Measurements from ENCODE around the gene ADAMTSL4.
A peak's percentile ranks its signal among the peaks of the same experiment; 100 is the strongest.
"Not testable (repeated sequence)": the region's sequence is repeated elsewhere in the genome, so short reads cannot be mapped to it uniquely, and the experiment has no call there.

The ADAMTSL4 gene

DNA sequence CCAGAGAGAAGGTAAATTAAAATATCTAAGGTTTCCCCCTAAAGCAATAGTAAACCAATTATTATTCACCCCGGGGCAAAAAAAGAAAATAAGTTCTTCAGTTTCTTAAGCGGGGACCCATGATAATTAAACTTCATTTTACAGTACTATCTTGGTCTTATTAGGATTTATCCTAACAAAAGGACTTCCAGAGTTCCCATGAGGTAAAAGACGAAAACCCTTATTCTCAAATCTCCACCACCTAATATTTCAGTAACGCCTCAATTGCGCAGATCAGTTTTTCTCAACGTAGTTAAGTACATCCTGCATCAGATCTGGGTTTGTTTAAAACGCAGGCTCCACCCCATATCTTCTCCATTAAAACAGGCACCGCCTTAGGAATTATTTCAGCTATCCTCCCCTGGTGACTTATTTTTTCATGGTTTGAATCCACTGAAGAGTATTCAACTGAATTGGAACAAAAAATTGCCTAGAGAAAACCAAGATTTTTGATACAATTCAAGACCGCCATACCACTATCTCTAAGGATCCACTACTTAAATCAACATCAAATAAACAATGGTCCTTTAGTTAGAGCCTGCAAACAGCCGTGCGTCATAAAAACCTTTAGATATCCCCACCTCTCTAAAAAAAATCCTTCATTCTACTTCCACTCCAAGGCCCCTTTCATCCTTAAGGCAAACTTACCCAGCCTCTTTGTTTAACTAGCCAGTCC lies 28.5 kb downstream of the ADAMTSL4 start:
- Histone ChIP-seq H3K9me3 (ENCODE audit: severe bottlenecking) (no peaks in the 10 kb centered on the region), H3K36me3 (peaks cover 67% of the 10 kb centered on the region), H3K4me3 (ENCODE audit: low read depth, low read length) (peak overlapping the region; percentile 89), H3K27me3 (ENCODE audit: insufficient read depth, low read depth, severe bottlenecking) (no peaks in the 10 kb centered on the region), H3K27ac (peak overlapping the region; percentile 99)
- DNase-seq = no peak
- TF ChIP-seq, protein P1, sequence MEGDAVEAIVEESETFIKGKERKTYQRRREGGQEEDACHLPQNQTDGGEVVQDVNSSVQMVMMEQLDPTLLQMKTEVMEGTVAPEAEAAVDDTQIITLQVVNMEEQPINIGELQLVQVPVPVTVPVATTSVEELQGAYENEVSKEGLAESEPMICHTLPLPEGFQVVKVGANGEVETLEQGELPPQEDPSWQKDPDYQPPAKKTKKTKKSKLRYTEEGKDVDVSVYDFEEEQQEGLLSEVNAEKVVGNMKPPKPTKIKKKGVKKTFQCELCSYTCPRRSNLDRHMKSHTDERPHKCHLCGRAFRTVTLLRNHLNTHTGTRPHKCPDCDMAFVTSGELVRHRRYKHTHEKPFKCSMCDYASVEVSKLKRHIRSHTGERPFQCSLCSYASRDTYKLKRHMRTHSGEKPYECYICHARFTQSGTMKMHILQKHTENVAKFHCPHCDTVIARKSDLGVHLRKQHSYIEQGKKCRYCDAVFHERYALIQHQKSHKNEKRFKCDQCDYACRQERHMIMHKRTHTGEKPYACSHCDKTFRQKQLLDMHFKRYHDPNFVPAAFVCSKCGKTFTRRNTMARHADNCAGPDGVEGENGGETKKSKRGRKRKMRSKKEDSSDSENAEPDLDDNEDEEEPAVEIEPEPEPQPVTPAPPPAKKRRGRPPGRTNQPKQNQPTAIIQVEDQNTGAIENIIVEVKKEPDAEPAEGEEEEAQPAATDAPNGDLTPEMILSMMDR (IDR thresholded peaks at IDR 0.05; ENCODE audit: low read depth, low read length) = no peak

DNA sequence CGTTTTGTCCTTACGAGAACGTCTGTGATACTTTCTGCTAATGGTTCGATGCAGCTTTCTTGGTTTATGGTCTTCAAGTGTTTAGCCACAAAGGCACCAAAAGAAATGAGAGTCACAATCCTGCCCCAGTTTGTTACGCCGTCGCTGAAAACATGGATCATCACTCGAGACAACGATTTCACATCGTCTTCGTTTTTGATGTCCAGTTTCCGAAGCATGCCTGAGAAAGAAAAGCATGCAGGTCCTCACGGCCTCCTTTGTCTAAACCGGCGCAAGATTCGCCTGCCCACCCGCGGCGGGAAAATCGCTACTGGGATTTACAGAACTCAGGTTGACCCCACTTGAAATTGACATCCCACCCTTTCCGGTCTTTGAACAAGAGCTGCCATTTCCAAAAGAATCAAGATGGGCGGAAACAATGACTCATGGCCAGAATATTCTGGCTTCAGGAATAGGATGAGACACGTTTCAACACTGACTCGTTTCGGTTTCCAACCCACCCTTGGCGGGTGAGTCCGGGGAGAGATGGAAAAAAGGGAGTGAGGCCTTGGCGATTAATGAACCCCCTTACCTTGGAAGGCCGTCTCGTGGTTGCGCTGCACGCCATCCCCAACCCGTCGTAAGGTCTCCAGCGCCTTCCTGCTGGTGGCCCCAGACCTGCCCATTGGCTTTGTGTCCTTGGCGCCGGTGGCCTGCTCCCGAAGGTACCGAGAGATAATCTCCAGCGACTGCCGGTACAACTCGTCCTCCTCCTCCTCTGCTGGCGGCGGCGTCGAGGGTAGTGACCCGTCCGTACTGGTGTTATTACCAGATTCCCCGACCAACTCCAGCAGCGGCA lies 29.3 kb downstream of the ADAMTSL4 start:
- H3K9me3 ChIP-seq (ENCODE audit: severe bottlenecking) = no peaks in the 10 kb centered on the region
- H3K27ac ChIP-seq = peak overlapping the region; percentile 99
- DNase-seq = peak; percentile 58
- H3K27me3 ChIP-seq (ENCODE audit: insufficient read depth, low read depth, severe bottlenecking) = no peaks in the 10 kb centered on the region
- peaks cover 59% of the 10 kb centered on the region for H3K36me3 ChIP-seq
- TF ChIP-seq, protein P1 (IDR thresholded peaks at IDR 0.05; ENCODE audit: low read depth, low read length) = no peak
- H3K4me3 ChIP-seq (ENCODE audit: low read depth, low read length) = peak overlapping the region; percentile 89

DNA sequence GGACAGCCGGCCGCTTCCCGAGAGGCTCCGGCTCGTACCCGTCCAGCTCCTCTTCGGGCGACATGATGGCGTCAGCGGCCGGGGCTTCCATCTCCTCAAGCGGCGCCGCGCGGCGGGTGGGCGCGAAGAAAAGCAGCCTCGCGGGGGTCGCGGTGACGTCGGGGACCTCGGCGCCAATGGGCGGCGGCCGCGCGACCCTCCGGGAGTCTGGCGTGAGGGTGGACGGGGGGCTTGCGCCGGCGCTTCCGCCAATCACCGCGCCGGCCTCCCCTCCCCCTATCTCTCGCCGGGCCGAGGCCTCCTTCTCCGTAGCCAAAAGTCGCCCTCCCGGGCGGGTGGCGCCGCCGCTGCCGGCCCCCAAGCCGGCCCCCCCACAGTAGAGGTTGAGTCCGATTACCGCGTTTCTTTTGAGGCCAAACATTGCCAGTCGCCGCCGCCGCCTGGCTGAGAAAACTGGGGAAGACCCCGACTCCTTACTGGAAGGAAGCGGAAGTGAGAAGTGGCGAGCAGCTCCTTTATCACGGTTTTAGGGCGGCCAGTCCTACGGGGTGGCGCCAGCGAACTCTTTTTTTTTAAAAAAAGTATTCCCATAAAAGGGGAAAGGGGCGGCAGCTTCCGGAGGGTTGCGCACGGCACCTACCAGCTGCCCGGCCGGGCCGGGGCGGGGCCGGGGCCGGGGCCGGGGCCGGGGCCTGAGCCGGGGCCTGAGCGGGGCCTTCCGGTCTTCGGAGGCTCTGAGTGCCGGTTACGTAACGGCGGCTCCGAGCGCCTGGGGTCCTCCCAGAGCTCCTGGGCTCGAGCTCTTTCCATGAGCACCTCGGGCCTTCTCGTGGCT lies 30.1 kb downstream of the ADAMTSL4 start, which contains the start of gene MCL1:
MCL1 (minus strand) TSS at position 501 of the 835 bp plus-strand sequence; CDS start at position 421, 80 bp downstream.
- H3K4me3 ChIP-seq (ENCODE audit: low read depth, low read length) = peak within 1 kb of the TSS; percentile 89
- peaks cover 51% of the 10 kb centered on the region for H3K36me3 ChIP-seq
- no peaks in the 10 kb centered on the region for H3K27me3 ChIP-seq (ENCODE audit: insufficient read depth, low read depth, severe bottlenecking)
- peak within 1 kb of the TSS; percentile 99 for H3K27ac ChIP-seq
- TF ChIP-seq, protein P1 (IDR thresholded peaks at IDR 0.05; ENCODE audit: low read depth, low read length) = peak; percentile 4; the same call in 1 of the 2 replicates
- DNase-seq = peak; percentile 98
- no peaks in the 10 kb centered on the region for H3K9me3 ChIP-seq (ENCODE audit: severe bottlenecking)

DNA sequence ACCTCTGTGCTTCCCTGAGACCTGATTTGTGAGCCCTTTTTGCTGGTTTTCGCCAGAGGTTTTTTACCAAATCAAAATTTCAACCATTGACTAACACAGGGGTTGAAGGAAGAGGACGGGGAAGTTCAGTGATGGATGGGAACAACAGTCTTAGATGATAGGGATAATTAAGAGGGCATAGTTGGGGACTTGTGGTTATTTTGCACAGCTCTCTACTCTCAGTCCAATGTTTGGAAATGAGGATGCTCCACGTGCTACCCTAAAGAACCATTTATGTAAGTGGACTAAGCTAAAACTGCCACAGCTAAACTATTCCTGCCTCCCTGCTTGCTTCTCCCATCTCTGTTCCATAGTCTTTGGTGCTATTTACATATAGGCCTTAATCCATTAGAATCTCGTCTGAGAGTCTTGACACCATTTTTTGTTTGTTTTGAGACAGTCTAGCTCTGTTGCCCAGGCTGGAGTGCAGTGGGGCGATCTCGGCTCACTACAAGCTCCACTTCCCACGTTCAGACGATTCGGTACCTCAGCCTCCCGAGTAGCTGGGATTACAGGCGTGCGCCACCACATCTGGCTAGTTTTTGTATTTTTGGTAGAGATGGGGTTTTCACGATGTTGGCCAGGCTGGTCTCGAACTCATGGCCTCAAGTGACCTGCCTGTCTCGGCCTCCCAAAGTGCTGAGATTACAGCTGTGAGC lies 30.9 kb downstream of the ADAMTSL4 start:
- Histone ChIP-seq H3K9me3 (ENCODE audit: severe bottlenecking) (no peaks in the 10 kb centered on the region), H3K27me3 (ENCODE audit: insufficient read depth, low read depth, severe bottlenecking) (no peaks in the 10 kb centered on the region), H3K27ac (peak overlapping the region; percentile 99), H3K4me3 (ENCODE audit: low read depth, low read length) (peak overlapping the region; percentile 89), H3K36me3 (peaks cover 43% of the 10 kb centered on the region)
- no peak for DNase-seq
- TF ChIP-seq, protein P1 (IDR thresholded peaks at IDR 0.05; ENCODE audit: low read depth, low read length) = no peak

DNA sequence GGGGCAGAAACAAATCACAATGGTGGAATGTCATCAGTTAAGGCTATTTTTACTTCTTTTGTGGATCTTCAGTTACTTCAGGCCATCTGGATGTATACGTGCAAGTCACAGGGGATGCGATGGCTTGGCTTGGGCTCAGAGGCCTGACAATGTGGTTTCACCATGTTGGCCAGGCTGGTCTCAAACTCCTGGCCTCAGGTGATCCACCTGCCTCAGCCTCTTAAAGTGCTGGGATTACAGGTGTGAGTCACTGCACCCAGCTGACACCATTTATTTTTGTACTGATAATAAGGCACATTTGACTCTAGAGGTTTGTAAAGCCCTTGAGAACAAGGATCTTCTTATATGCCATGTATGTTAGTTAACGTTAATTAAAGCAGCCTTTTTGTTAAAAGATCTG lies 31.8 kb downstream of the ADAMTSL4 start:
- H3K9me3 ChIP-seq (ENCODE audit: severe bottlenecking); DNase-seq; H3K27me3 ChIP-seq (ENCODE audit: insufficient read depth, low read depth, severe bottlenecking); H3K4me3 ChIP-seq (ENCODE audit: low read depth, low read length); H3K27ac ChIP-seq: not testable (repeated sequence)
- H3K36me3 ChIP-seq = peaks cover 34% of the 10 kb centered on the region

DNA sequence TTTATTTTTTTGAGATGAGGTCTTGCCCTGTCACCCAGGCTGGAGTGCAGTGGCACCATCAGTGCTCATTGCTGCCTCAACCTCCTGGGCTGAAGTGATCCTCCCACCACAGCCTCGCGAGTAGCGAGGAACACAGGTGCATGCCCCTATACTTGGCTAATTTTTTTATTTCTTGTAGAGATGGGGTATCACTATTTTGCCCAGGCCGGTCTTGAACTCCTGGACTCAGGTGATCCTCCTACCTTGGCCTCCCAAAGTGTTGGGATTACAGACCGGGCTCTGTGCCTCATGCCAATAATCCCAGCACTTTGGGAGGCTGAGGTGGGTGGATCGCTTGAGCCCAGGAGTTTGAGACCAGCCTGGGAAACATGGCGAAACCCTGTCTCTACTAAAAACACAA lies 32.2 kb downstream of the ADAMTSL4 start:
- H3K27ac ChIP-seq; H3K9me3 ChIP-seq (ENCODE audit: severe bottlenecking): not testable (repeated sequence)

DNA sequence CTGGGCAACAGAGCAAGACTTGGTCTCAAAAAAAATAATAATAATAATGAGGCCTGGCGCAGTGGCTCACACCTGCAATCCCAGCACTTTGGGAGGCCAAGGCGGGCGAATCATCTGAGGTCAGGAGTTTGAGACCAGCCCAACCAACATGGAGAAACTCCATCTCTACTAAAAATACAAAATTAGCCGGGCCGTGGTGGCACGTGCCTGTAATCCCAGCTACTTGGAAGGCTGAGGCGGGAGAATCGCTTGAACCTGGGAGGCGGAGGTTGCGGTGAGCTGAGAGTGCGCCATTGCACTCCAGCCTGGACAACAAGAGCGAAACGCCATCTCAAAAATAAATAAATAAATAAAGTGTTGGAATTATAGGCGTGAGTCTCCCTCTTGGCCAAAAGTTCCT lies 32.8 kb downstream of the ADAMTSL4 start:
- H3K27me3 ChIP-seq (ENCODE audit: insufficient read depth, low read depth, severe bottlenecking); H3K4me3 ChIP-seq (ENCODE audit: low read depth, low read length); DNase-seq; H3K27ac ChIP-seq; H3K9me3 ChIP-seq (ENCODE audit: severe bottlenecking): not testable (repeated sequence)
- peaks cover 25% of the 10 kb centered on the region for H3K36me3 ChIP-seq

More for the DNA sequence above, 32.2 kb downstream of the ADAMTSL4 start:
- H3K4me3 ChIP-seq (ENCODE audit: low read depth, low read length); DNase-seq; H3K27me3 ChIP-seq (ENCODE audit: insufficient read depth, low read depth, severe bottlenecking): not testable (repeated sequence)
- peaks cover 30% of the 10 kb centered on the region for H3K36me3 ChIP-seq
